Erythroblast (primary cell): ENCODE data around the gene C1orf116.

Experiments used
- DNase-seq, 2 experiments: peaks; one replicate each; lab custom pipeline; 2025; lab: John Stamatoyannopoulos, UW
- GATA1 ChIP-seq: IDR thresholded peaks from 2 replicates; pipeline ENCODE4 v1.6.1; 2011; ENCODE audit warnings: low read depth, mild to moderate bottlenecking, control low read depth, low read length, moderate library complexity
- POLR2A ChIP-seq: IDR thresholded peaks from 2 replicates; pipeline ENCODE4 v1.6.1; 2011; ENCODE audit warnings: mild to moderate bottlenecking, low read length

C1orf116 gene

DNA sequence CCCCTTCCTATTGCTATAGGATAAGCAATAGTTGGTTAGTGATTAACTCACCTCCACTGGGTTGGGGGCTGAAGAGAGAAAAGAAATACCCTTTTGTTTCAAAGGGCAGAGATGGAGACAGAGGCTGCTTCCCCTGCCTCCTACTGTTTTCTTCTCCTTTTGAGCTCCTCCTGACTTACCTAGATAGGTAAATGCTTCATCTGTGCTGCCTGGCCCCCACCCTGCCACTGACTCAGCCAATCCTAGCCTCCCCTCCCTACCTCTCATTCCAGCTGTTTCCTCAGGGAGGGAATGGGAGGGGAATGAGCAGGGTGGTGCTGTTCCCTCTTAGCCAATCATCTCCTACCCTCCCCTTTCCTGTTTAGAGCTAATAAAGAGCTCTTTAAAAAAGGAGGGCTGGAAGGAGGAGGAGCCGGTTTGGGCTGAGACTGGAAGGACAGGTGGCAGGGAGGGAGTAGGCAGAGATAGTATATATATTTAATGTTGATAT lies at the start of gene C1orf116:
Gene C1orf116 (minus strand): TSS at position 229 of the 490 bp plus-strand sequence. CDS start 5,158 bp downstream, outside the sequence.
- no peak for TF ChIP-seq POLR2A
- TF ChIP-seq GATA1 = no peak
- DNase-seq = peak in 1 of 2 experiments; percentile 35

DNA sequence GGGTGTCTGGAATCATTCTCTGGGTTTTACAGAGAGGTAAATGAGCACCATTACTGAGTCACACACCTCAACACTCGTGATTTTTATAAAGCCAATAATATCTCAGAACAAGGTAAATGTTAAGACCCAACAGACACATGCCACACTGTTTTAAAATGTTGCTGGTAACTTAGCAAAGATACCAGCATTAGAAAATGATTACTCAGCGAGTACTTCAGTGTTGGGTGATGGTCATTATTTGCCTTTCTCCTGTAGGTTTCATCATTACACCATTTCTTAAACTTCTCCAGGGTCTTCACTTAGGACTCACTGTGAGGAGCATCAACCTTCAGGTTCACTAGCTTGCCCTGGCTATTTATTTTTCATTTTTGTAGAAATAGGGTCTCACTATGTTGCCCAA lies 49.2 kb upstream of the C1orf116 start:
- no peak for DNase-seq
- no peak for TF ChIP-seq POLR2A
- TF ChIP-seq GATA1 = no peak

- TF ChIP-seq GATA1 (no peak), POLR2A (no peak)
- no peak for DNase-seq
Measured at GRCh38 chr1:207081088-207081487, 48.5 kb upstream of the C1orf116 start.

- no peak for TF ChIP-seq GATA1
- TF ChIP-seq POLR2A = no peak
- no peak for DNase-seq
Measured at GRCh38 chr1:207079706-207080241, 47.2 kb upstream of the C1orf116 start.

DNA sequence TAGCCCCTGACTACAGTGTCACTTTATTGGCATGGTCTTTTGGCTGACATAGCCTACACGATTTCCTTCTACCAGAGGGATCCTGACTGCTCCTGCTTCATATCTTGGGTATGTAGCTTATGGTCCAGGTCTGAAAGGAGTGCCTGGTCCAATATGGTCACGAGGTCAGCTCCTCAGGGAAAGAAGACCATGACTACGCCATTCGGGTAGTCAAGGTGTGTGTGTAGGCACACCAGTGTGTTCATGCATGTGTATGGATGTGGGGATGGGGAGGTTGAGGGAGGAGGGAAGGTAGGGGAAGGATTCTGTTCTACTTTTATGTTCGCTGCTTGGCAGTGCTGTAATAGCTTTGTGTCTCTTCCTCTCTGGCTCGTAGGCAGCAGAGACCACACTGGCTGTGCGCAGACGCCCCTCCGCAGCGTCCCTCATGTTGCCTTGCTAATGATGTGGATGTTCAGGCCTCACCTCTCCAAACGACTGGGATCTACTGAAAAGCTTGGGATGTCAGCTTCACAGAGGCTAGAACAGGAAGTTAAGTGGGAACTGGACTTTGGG lies 46.1 kb upstream of the C1orf116 start:
- no peak for TF ChIP-seq GATA1
- TF ChIP-seq POLR2A = no peak

DNA sequence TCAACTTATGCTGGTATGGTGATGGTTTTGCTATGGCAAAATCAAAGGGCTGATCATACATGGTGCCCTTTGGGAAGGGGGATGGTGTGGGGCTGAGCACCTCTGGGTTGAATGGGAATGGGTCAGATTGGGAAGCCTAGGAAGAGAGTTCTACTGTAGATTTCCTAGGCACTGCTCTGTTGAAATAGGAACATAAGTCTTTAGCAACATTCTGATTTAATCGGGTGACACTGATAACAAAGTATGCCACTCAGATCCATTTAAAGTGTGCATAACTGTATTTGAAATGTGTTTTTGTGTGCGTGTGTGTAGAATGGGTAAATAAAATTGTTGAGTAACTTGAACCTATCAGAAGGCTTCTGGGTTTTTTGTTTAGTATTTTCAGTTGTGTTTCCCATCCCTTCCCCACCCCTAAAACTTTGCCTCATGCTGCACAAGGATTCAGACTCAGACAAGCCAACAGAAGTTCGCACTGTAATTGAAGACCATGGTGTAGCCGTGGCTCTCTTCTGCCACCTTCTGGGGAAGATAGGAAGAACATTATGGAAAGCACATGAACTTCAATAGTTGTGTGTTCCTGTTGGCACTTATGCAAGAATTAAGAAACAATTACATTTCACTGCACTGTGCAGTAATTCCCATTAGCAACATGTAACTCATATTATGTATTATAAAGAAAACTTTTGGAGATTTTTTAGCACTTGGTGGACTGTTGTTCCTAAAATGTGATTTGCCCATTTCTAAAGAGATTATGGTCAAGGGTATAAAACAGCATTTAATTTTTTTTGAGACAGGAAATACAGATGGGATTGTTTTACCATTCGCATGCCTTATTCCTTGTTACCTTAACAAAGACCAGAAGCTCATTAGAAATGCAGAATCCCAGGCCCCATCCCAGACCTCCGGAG lies 45.2 kb upstream of the C1orf116 start:
- peak; percentile 81 to 90 for DNase-seq
- TF ChIP-seq GATA1 (no peak), POLR2A (no peak)

More for the DNA sequence above, 46.1 kb upstream of the C1orf116 start:
- DNase-seq = no peak

GRCh38 chr1:207077012-207077411 lies 44.5 kb upstream of the C1orf116 start:
- DNase-seq = no peak
- TF ChIP-seq GATA1 (no peak), POLR2A (no peak)

GRCh38 chr1:207076181-207076955 lies 43.8 kb upstream of the C1orf116 start:
- TF ChIP-seq POLR2A (no peak), GATA1 (no peak)
- DNase-seq = peak; percentile 46 to 77

GRCh38 chr1:207073906-207074820 lies 41.6 kb upstream of the C1orf116 start:
- DNase-seq = no peak
- TF ChIP-seq GATA1 = no peak
- TF ChIP-seq POLR2A = no peak

DNA sequence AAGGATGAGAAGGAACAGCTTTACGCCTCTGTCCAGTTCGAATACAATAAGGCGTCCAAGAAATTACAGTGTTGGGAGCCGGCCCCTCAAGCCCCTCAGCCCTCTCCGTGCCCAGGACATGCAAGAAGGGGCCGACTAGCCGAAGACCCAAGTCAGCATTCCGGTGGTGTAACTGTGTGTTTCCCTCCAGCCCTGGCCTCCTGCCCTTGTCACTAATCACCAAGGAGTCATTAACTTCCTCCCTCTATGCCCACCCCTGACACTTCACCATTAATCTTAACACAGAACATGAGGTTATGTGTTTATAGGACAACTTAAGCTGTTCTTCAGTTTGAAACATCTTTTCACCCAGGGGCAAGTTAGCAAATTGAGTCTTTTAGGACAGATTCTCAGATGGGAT lies 39.7 kb upstream of the C1orf116 start:
- TF ChIP-seq GATA1 = no peak
- TF ChIP-seq POLR2A = no peak
- no peak for DNase-seq

- no peak for DNase-seq
- TF ChIP-seq POLR2A = no peak
- TF ChIP-seq GATA1 = no peak
Measured at GRCh38 chr1:207071426-207071825, 38.9 kb upstream of the C1orf116 start.

- TF ChIP-seq GATA1 (no peak), POLR2A (no peak)
- no peak for DNase-seq
Measured at GRCh38 chr1:207070811-207071210, 38.3 kb upstream of the C1orf116 start.

DNA sequence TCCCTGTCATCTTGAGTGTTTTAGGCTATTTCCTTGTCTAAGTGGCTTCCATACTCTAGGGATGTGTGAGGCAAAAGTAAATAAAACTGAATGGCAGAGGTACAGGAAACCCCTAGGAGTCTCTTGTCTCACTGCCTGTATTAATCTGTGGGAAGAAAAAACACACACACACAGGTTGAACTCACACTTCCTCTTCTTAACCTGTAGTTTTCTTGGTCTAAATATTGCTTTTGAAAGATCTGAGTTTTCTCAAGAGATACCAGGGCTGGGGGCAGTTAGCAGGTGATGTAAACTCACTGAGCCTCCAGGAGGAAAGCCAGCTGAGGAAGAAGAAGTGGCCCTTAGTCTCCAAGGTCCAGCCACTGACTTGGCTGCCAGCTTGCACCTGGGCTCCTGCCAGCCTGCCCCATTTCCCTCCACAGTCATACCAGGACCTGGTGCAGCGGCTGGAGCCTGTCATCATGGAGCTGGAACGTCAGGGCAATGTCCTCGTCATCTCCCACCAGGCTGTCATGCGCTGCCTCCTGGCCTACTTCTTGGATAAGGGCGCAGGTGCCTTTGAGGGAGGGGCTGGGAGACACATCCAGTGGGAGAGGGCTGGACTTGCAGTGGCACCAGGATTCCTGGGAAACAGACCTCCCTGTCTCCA lies 37.4 kb upstream of the C1orf116 start:
- DNase-seq = no peak
- TF ChIP-seq POLR2A = no peak
- TF ChIP-seq GATA1 = no peak
